Stimulated activated CD8-positive, alpha-beta memory T cell treated with anti-CD3 and anti-CD28 coated beads, Interleukin-12 subunit alpha, Interleukin-12 subunit beta, amount 100 ng/mL, for 1 hour (primary cell): Measurements from ENCODE around the gene SLC13A5.
"Not testable (repeated sequence)": the region's sequence is repeated elsewhere in the genome, so short reads cannot be mapped to it uniquely, and the experiment has no call there.

Experiments
- DNase-seq: peaks from one replicate; pipeline ENCODE4 v3.0.0-alpha.2; 2020; ENCODE audit warnings: low read depth

SLC13A5 gene

GRCh38 chr17:6661464-6661848, 51.7 kb downstream of the SLC13A5 start:
- no peak for DNase-seq

GRCh38 chr17:6660805-6661463, 52.2 kb downstream of the SLC13A5 start:
- no peak for DNase-seq

DNA sequence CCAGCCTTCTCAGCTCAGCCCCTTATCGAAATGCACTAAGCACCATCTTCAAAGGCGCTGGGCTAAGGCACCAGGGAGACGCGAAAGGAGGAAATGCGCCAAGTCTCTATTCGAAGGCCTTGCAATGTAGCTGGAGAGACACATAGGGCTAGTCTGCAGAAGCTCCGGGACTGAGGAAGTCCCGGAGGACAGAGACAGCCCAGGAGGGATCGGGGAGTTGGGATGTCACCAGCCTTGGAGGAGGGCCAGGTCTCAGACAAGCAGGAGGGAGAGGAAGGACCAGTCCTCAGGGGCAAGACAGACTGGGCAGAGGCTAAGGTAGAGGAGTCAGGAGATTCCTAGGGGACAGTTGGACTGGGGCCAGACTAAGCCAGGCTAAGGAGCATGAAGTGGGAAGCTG, 53.1 kb downstream of the SLC13A5 start:
- no peak for DNase-seq

- DNase-seq: not testable (repeated sequence)
Measured at GRCh38 chr17:6658411-6658810, 54.8 kb downstream of the SLC13A5 start.

DNA sequence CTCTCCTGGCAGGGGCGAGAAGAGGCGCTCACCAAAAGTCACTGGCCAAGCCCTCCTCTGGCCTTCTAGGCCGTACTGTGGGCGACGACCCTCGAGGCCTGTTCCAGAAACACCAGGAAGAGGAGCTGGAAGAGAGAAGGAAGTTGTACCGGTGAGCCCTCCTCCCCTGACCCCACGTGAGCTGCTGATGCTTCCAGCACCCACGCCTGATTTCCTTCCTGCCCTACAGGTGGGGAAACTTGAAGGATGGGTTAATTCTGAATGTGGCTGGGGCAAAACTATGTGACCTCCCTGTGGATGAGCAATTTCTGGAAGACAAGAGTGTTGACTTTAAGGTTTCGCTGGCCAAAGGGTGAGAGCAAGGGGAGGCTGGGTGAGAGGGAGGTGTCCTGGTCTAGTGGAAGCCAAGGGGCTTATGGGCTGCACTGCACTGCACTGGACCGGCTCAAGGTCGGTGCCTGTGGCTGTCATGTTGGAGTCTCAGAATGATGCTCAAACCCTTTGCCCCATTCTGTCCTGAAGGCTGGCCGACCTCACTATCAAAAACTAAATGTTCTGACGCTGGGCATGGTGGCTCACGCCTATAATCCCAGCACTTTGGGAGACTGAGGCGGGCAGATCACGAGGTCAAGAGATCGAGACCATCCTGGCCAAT, 55.4 kb downstream of the SLC13A5 start:
- no peak for DNase-seq

- DNase-seq: peak; percentile 27
Measured at GRCh38 chr17:6656797-6657632, 56.2 kb downstream of the SLC13A5 start.

DNA sequence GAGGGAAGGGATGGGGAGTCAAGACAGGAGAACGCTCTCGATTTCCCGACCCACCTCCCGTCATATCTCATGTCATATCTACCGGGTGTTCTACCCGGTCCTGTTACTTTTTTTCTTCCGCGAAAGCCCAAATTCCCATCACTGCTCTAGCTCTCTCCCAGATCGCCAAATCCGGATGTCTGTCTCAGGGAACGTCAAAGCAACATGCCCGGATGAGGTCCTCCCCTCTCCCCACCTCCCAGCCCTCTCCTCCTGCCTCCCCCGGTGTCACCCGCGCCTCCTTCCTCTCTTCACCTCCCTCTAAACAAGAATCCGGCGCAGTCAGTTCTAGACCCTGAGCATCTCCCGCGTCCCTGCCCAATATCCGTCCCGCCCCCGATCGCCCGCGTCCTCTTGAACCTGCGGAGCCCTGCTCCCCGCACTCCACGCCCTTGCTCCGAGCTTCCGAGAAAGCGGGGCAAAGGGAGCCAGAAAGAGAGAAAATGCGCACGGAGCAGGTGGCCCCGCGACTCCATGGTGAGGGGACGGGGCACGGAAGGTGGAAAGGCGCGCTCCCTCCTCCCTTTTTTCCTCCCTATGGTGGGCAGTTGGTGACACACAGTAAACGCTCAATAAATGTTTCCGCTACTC, 57.3 kb downstream of the SLC13A5 start:
- DNase-seq: not testable (repeated sequence)

GRCh38 chr17:6654841-6655731, 58.1 kb downstream of the SLC13A5 start:
- DNase-seq: no peak

GRCh38 chr17:6651919-6652452, 61.2 kb downstream of the SLC13A5 start:
- DNase-seq: no peak

GRCh38 chr17:6651354-6651918, 61.7 kb downstream of the SLC13A5 start, which contains the start of the genes C17orf100 and MED31:
Gene C17orf100 (plus strand): TSS chr17:6651762. CDS start chr17:6651914, 152 bp downstream.
Gene MED31 (minus strand): TSS chr17:6651605. CDS start chr17:6651528, 77 bp downstream.
- peak; percentile 89 for DNase-seq

- DNase-seq: no peak
Measured at GRCh38 chr17:6648181-6648580, 65.0 kb downstream of the SLC13A5 start.

DNA sequence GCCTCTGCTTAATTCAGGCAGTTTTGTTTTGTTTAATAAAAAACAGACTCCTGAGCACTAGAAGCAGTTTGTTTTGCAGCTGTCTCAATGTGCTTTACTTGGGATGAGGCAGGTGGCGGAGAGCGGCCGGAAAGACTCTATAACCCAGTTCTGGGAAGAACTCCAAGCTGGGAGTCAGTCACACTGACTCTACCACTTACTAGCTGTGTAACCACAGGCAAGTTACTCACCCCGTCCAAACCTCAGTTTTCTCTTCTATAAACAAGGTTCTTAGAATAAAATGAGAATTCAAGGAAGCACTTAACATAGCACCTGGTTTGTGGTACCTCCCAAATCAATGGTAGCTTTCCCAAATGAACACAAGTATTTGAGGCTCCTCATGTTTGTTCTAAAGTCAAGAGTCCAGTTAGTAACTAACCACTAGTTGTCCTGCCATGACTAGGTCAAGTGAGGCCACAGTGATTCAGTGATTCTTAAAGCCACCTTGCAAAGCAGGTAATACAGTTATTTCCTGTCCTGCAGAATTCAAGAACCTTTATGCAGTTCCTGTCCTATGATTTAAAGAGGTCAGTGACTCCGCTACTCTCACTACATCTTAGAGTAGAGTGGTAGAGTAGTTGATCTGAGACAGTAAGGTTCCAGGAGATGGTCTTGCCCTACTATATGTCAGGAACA, 69.6 kb downstream of the SLC13A5 start:
- DNase-seq: no peak

GRCh38 chr17:6642592-6642991, 70.6 kb downstream of the SLC13A5 start:
- DNase-seq: no peak

DNA sequence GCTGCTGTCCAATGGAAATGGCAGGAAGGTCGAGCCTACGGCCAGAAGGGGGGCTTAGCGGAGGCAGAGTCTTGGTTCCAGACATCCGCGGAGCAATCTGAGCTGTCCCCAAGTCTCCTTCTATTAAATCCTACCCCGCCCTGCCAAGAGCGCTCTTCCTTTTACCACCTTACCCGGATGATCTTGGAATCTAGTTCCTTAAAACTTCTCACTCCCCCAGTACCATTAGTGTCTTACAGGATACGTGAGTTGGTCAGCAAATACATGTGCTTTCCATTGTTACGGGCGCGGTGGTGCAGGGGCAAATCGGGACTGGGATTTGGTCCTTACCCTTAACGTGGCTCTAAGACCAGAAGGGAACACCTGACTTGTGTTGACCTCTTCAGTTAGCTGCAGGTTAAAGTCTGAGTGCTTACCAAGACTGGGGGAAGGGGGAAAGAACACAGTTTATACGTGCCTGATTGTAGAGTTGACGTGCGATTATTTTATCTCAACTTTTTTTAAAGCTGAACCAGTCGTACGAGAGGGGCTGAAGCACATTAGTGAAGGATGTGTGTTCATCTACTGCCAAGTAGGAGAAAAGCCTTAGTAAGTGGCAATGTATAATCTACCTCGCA, 71.8 kb downstream of the SLC13A5 start:
- DNase-seq: no peak

DNA sequence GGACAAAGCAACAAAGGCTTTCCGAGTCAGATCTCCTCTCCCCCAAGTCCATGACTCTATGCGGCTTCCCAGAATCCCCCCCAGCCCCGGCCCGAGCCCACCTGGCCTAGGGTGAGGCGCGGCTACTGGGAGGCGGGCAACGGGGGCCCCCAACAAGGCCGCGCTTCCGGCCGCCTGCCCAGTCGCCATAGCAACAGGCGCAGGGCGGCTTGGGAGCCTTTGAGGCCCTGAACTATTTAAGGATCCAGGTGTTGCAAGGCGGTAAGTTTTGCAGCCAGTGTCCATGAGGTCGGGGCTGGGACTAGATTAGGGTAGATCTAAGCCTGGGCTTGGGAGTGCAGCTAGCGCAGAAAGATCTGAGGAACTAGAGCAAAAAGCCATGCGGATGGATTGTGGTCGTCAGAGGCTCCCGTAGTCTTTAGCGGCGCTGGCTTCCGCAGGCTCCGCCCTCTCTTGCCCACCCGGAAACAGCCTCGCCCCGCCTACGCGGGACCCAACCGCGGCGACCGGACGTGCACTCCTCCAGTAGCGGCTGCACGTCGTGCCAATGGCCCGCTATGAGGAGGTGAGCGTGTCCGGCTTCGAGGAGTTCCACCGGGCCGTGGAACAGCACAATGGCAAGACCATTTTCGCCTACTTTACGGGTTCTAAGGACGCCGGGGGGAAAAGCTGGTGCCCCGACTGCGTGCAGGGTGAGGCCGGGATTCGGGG, 72.5 kb downstream of the SLC13A5 start, which contains the start of the genes KIAA0753 and TXNDC17:
TSS of gene KIAA0753 (minus strand) at position 176 of the 711 bp plus-strand sequence. CDS start 5,608 bp downstream, outside the sequence.
TSS of gene TXNDC17 (plus strand) at position 525 of the 711 bp plus-strand sequence. CDS start at position 548, 23 bp downstream.
- DNase-seq: peak; percentile 85

DNA sequence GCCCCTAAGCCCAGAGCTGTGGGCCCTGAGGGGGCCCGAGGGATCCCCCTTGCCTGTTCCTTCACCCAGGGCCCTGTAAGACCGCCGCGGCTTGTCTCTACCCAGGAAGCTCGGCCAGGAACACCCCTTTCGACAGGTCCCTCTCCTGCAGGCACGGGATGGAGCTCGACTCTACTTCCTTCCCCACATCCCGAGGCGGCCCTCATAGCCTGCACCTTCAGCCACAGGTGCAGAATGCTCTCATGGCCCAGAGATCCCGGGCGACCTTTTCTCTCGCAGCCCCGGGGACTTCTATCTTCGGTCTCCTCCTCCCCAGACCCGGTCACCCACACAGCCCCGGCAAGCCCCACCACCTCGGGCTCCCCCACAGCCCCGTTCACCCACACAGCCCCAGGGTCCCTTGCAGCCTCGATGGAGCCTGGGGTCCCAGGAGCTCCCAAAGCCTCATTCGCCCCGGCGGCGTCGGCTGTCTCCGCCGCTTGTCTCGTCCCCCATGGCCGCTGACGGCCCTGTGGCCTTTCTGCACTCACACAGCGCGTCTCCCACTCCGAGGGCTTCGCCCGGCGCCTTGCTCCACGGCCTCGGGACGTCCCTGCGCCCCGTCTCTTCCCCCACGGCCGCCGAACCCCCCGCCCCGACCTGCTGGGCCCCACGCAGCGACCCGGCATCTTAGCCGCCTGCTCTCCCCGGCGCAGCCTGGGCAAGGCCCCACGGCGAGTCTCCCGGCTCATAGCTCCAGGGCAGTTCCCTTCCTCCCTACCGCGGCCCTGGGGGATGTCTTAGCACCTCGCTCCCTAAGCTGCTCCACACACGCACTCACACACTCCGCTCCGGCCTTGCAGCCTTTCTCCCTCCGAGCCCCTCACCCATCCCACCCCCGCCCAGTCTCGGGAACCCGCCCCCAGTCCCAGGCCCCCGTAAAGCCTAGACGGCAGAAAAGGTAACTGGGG, 73.3 kb downstream of the SLC13A5 start:
- no peak for DNase-seq

- no peak for DNase-seq
Measured at GRCh38 chr17:6639014-6639585, 74.1 kb downstream of the SLC13A5 start.
